Loucy (cell line): ENCODE measurements around the gene TPO.

Experiments used
- H2AFZ ChIP-seq: fragments of 200-600 bp; sonication (generic); 2 replicates; pipeline ENCODE4 v1.6.0; 2016; ENCODE audit warnings: antibody characterized with exemption, mild to moderate bottlenecking, low read length, moderate library complexity
- H3F3A ChIP-seq: fragments of 200-600 bp; 2 replicates; pipeline ENCODE4 v1.6.0; 2016; ENCODE audit warnings: antibody characterized with exemption, low read depth, mild to moderate bottlenecking
- H3K27me3 ChIP-seq: fragments of 200-600 bp; sonication (generic); 2 replicates; pipeline ENCODE4 v1.6.1; 2014; ENCODE audit warnings: low read length, mild to moderate bottlenecking; ENCODE audit not compliant: insufficient read depth, poor library complexity, severe bottlenecking
- H3K36me3 ChIP-seq: fragments of 200-600 bp; sonication (generic); 2 replicates; pipeline ENCODE4 v1.6.1; 2016; ENCODE audit warnings: low read length; ENCODE audit not compliant: insufficient read depth
- H3K4me1 ChIP-seq: fragments of 200-600 bp; sonication (generic); 2 replicates; pipeline ENCODE4 v1.5.1; 2014; ENCODE audit warnings: low read length, mild to moderate bottlenecking; ENCODE audit not compliant: insufficient read depth, poor library complexity, severe bottlenecking
- H3K4me2 ChIP-seq: fragments of 200-600 bp; sonication (generic); 2 replicates; pipeline ENCODE4 v1.6.0; 2014; ENCODE audit warnings: antibody characterized with exemption, low read length, low read depth, mild to moderate bottlenecking; ENCODE audit not compliant: poor library complexity, severe bottlenecking
- H3K4me3 ChIP-seq: fragments of 200-600 bp; sonication (generic); 2 replicates; pipeline ENCODE4 v1.5.1; 2014; ENCODE audit warnings: low read length, mild to moderate bottlenecking, mixed read lengths; ENCODE audit not compliant: poor library complexity, severe bottlenecking
- H3K79me2 ChIP-seq: fragments of 200-600 bp; sonication (generic); 2 replicates; pipeline ENCODE4 v1.6.1; 2014; ENCODE audit warnings: low read length; ENCODE audit not compliant: insufficient read depth
- H3K9ac ChIP-seq: fragments of 200-600 bp; sonication (generic); 2 replicates; pipeline ENCODE4 v1.6.0; 2014; ENCODE audit warnings: mild to moderate bottlenecking, low read depth, low read length, moderate library complexity; ENCODE audit not compliant: poor library complexity, severe bottlenecking
- H3K9me2 ChIP-seq: fragments of 200-600 bp; sonication (generic); replicated peaks from 2 replicates; pipeline ENCODE4 v1.6.1; 2016; ENCODE audit warnings: low read depth, low read length, mixed read lengths
- H3K9me3 ChIP-seq: fragments of 200-600 bp; sonication (generic); 2 replicates; pipeline ENCODE4 v1.6.1; 2014; ENCODE audit warnings: mild to moderate bottlenecking, antibody characterized with exemption, low read length, low read depth; ENCODE audit not compliant: insufficient read depth
- H4K20me1 ChIP-seq: fragments of 200-600 bp; sonication (generic); 2 replicates; pipeline ENCODE4 v1.6.0; 2014; ENCODE audit warnings: antibody characterized with exemption, low read length, mild to moderate bottlenecking; ENCODE audit not compliant: insufficient read depth, poor library complexity, severe bottlenecking
- EZH2phosphoT487 ChIP-seq: fragments of 200-600 bp; IDR thresholded peaks from 2 replicates; pipeline ENCODE4 v1.6.1; 2018; ENCODE audit warnings: antibody characterized with exemption, mild to moderate bottlenecking, moderate library complexity, borderline replicate concordance
- TF ChIP-seq, protein P1 (sequence below): fragments of 200-600 bp; sonication (generic); conservative IDR thresholded peaks from 2 replicates; pipeline ENCODE4 v1.5.1; 2014; ENCODE audit warnings: mild to moderate bottlenecking, antibody characterized with exemption, low read length

Gene TPO

DNA sequence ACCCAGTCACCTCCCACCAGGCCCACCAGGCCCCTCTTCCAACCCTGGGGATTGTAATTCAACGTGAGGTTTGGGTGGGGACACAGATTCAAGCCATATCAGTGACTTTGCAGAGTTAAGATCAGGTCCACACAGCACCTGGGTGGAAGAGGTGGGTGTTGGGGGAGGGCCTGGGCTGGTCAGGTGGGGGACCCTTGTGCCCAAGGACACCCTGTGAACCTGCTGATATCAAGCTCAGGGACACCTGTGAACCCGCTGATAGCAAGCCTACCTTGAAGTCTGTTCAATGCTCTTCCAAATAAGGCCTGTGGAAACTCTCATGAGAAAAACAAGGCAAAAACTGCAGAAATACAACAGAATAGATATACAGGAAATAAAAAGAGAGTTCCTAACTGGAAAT, 19.9 kb upstream of the TPO start:
- Histone ChIP-seq H3K79me2 (no peaks in the 10 kb centered on the region), H3K4me1 (no peaks in the 10 kb centered on the region), H3K9me2 (no peaks in the 10 kb centered on the region), H3K9me3 (no peaks in the 10 kb centered on the region), H3F3A (no peaks in the 10 kb centered on the region), H3K36me3 (no peaks in the 10 kb centered on the region), H3K9ac (no peak overlapping the region), H3K4me2 (no peak overlapping the region), H3K27me3 (no peaks in the 10 kb centered on the region), H4K20me1 (no peaks in the 10 kb centered on the region), H2AFZ (no peak overlapping the region), H3K4me3 (no peak overlapping the region)
- TF ChIP-seq, protein P1, sequence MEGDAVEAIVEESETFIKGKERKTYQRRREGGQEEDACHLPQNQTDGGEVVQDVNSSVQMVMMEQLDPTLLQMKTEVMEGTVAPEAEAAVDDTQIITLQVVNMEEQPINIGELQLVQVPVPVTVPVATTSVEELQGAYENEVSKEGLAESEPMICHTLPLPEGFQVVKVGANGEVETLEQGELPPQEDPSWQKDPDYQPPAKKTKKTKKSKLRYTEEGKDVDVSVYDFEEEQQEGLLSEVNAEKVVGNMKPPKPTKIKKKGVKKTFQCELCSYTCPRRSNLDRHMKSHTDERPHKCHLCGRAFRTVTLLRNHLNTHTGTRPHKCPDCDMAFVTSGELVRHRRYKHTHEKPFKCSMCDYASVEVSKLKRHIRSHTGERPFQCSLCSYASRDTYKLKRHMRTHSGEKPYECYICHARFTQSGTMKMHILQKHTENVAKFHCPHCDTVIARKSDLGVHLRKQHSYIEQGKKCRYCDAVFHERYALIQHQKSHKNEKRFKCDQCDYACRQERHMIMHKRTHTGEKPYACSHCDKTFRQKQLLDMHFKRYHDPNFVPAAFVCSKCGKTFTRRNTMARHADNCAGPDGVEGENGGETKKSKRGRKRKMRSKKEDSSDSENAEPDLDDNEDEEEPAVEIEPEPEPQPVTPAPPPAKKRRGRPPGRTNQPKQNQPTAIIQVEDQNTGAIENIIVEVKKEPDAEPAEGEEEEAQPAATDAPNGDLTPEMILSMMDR = no peak
- TF ChIP-seq EZH2phosphoT487 = no peak

DNA sequence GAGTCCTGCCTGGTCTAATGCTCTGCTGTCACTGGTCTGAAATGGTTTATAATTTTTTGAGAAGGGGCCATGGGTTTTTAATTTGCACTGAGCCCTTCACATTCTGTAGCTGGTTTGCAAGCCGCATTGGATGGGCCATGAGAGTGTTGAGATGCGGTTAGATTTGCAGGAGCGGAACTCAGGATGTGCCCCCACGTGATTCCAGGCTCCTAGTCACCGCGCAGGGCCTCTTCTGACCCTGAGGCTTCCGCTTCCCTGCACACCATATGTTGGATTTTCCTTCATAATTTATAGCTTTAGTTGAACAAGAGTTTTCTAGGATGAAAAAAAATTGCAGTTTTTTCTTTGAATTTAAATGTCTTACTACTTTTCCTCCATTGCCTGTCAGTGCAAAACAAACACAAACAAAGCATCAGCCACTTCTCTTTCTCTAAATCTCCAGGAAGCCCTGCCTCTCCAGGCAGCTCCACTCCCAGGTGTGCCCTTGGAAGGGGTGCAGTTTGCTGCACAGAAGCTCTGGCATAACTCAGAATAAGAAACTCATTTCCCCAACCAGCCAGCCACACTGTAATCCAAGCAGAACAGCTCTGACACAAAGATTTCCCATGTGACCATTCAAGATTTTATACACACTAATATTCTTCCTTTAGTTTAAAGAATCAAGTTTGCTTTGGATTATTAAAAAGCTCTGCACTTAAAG, 18.4 kb upstream of the TPO start:
- Histone ChIP-seq H3K4me3 (no peak overlapping the region), H4K20me1 (no peaks in the 10 kb centered on the region), H3K9ac (no peak overlapping the region), H3K9me3 (no peaks in the 10 kb centered on the region), H3F3A (no peaks in the 10 kb centered on the region), H3K79me2 (no peaks in the 10 kb centered on the region), H3K9me2 (no peaks in the 10 kb centered on the region), H3K4me2 (no peak overlapping the region), H3K4me1 (no peaks in the 10 kb centered on the region), H3K36me3 (no peaks in the 10 kb centered on the region), H2AFZ (no peak overlapping the region), H3K27me3 (no peaks in the 10 kb centered on the region)
- no peak for TF ChIP-seq EZH2phosphoT487
- TF ChIP-seq, protein P1 = no peak

DNA sequence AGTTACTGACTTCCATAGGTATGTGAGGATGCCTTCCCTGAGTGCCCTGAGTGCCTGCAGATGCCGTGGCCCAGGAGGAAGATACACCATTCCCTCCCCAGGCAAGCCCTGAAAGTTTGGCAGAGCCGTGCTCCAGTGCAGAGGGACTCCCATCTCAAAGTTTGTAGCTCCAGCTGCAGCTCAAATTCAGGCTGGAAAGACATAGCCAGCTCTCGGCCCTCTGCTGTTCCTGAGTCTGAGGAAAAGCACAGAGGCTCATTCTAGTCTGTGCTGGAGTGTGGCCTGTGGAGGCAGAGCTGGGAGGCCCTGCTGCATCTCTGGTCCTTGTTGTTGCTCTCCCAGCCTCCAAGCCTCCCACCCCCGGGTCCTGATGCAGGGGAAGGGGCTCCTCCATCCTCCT, 15.9 kb upstream of the TPO start:
- Histone ChIP-seq H3K4me1 (peaks cover 5% of the 10 kb centered on the region), H3K4me2 (no peak overlapping the region), H3K36me3 (no peaks in the 10 kb centered on the region), H3K9ac (no peak overlapping the region), H3K9me2 (no peaks in the 10 kb centered on the region), H3F3A (no peaks in the 10 kb centered on the region), H3K4me3 (no peak overlapping the region), H2AFZ (no peak overlapping the region), H3K79me2 (no peaks in the 10 kb centered on the region), H3K27me3 (no peaks in the 10 kb centered on the region), H3K9me3 (no peaks in the 10 kb centered on the region), H4K20me1 (no peaks in the 10 kb centered on the region)
- TF ChIP-seq EZH2phosphoT487 = no peak
- TF ChIP-seq, protein P1 = no peak
